ENCODE measurements around the gene CAMK1D. TPM values are rescaled to one million over a fixed set of nuclear protein-coding genes. Genes with fewer than 3 reads are reported as not detected.

The CAMK1D gene
- polyA plus RNA-seq, 1 donor (not counting 4 experiments of a cell fraction or from before 2014, with no cell fraction given) = 0.76 TPM

DNA sequence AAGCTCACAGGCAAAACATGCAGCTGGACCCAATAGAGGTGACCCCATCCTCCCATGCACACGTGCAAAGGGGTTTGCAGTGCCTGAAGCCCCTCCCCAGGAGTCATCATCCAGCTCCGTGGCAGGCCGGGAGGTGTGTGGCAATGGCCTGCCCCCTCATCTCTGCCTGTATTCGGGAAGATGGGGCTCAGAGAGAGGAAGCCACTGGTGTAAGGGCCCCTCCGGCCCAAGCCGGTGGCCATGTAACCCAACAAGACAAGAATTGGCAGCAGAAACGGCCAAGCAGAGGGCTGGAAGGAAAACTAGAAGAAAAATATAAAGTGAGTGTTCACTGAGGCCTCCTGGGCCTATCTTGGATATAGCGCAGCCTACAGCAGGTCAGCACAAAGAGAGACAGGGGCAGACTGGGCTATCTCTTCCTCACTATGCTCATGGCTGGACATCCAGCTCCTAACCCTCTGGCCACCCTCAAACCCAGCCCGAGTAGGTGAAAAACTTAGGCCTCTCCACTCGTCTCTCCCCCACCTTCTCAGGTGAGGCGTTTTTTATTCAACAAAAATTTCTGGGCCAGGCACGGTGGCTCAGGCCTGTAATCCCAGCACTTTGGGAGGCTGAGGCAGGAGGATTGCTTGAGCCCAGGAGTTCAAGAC is 494.1 kb downstream of the CAMK1D start:
- no peaks in the 10 kb centered on the region for H3K9me1 ChIP-seq (ENCODE audit: control insufficient read depth, extremely low read depth, insufficient read depth, low read length)
- no peak overlapping the region for H2AFZ ChIP-seq (ENCODE audit: control insufficient read depth, low read length)
- no peak for TF ChIP-seq EZH2 (IDR thresholded peaks at IDR 0.05; ENCODE audit: low read length)
- TF ChIP-seq, protein P1, sequence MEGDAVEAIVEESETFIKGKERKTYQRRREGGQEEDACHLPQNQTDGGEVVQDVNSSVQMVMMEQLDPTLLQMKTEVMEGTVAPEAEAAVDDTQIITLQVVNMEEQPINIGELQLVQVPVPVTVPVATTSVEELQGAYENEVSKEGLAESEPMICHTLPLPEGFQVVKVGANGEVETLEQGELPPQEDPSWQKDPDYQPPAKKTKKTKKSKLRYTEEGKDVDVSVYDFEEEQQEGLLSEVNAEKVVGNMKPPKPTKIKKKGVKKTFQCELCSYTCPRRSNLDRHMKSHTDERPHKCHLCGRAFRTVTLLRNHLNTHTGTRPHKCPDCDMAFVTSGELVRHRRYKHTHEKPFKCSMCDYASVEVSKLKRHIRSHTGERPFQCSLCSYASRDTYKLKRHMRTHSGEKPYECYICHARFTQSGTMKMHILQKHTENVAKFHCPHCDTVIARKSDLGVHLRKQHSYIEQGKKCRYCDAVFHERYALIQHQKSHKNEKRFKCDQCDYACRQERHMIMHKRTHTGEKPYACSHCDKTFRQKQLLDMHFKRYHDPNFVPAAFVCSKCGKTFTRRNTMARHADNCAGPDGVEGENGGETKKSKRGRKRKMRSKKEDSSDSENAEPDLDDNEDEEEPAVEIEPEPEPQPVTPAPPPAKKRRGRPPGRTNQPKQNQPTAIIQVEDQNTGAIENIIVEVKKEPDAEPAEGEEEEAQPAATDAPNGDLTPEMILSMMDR (optimal IDR thresholded peaks at IDR 0.05 in 1 of 3, IDR thresholded peaks at IDR 0.05 in 1 of 3, conservative IDR thresholded peaks at IDR 0.05 in 1 of 3; ENCODE audit: extremely low read depth in 1 of 3, insufficient read depth in 2 of 3, low read length in 3 of 3) = no peak
- H3K9me3 ChIP-seq (ENCODE audit: control insufficient read depth, low read depth, low read length) = no peaks in the 10 kb centered on the region
- no peaks in the 10 kb centered on the region for H3K27me3 ChIP-seq (ENCODE audit: control insufficient read depth, extremely low read depth, insufficient read depth, low read length)
- no peak overlapping the region for H3K9ac ChIP-seq (ENCODE audit: control insufficient read depth, extremely low read depth, insufficient read depth, low read length)
- no peak overlapping the region for H3K4me2 ChIP-seq (ENCODE audit: control insufficient read depth, extremely low read depth, insufficient read depth, low read depth, low read length)
- H3K4me3 ChIP-seq (ENCODE audit: control insufficient read depth in 2 of 3, extremely low read depth in 1 of 3, insufficient read depth in 2 of 3, low read depth in 1 of 3, low read length in 3 of 3) = no peak overlapping the region
- no peak for DNase-seq (ENCODE audit: low read depth, low spot score)
- H3K79me2 ChIP-seq (ENCODE audit: control insufficient read depth, insufficient read depth, low read length) = no peaks in the 10 kb centered on the region
- dilution Hi-C loops (cut with MboI; ENCODE audit: extremely low pct_ligation_motif_present, low sequenced_read_pairs) = no loop called here
- no peaks in the 10 kb centered on the region for H3K36me3 ChIP-seq (ENCODE audit: control insufficient read depth in 2 of 2, extremely low read depth in 1 of 2, insufficient read depth in 2 of 2, low read length in 2 of 2)
- FAIRE-seq = no peak
- H3K4me1 ChIP-seq (ENCODE audit: control insufficient read depth, extremely low read depth, insufficient read depth, low read length) = peaks cover 13% of the 10 kb centered on the region
- H3K27ac ChIP-seq (ENCODE audit: control insufficient read depth, insufficient read depth, low read length) = no peak overlapping the region
- no peaks in the 10 kb centered on the region for H4K20me1 ChIP-seq (ENCODE audit: control insufficient read depth, extremely low read depth, insufficient read depth, low read length)

DNA sequence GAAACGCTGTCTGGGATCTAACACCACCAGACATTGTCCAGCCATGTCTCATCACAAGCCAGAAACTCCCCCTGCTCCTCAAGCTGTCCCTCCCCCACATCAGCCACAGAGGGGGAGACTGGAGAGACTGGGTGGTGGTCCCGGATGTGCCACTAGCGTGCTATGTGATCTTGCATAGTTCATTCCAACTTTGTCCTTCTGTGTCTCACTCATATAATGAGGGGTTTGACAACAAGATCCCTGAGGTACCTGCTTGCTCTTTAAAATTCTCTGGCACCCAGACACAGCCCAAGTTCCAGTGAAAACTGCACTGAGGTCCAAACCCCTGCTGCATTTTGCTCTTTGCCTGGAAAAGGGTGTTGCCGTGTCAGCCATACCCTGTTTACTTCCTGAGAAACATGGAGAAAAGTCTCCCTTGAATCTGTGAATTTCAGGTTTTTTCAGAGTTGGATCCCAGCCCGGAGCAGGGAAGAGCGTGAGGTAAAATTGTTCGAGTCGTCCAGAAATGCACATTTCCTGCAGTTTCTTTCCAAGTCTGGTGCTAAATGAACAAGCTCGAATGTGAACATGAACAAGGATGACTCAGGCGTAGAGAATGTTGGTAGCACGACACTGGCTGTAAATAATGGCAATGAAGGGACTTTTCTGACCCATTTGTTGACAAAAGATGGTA is 495.6 kb downstream of the CAMK1D start:
- TF ChIP-seq, protein P1 (optimal IDR thresholded peaks at IDR 0.05 in 1 of 3, IDR thresholded peaks at IDR 0.05 in 1 of 3, conservative IDR thresholded peaks at IDR 0.05 in 1 of 3; ENCODE audit: extremely low read depth in 1 of 3, insufficient read depth in 2 of 3, low read length in 3 of 3) = no peak
- TF ChIP-seq EZH2 (IDR thresholded peaks at IDR 0.05; ENCODE audit: low read length) = no peak
- peak; percentile 98 for FAIRE-seq

More for the DNA sequence above, 495.6 kb downstream of the CAMK1D start:
- Histone ChIP-seq H3K27me3 (ENCODE audit: control insufficient read depth, extremely low read depth, insufficient read depth, low read length) (no peaks in the 10 kb centered on the region), H3K4me3 (ENCODE audit: control insufficient read depth in 2 of 3, extremely low read depth in 1 of 3, insufficient read depth in 2 of 3, low read depth in 1 of 3, low read length in 3 of 3) (peak overlapping the region in 2 of 3 experiments; percentile 12 to 26), H3K27ac (ENCODE audit: control insufficient read depth, insufficient read depth, low read length) (peak overlapping the region; percentile 65), H3K79me2 (ENCODE audit: control insufficient read depth, insufficient read depth, low read length) (no peaks in the 10 kb centered on the region), H3K4me2 (ENCODE audit: control insufficient read depth, extremely low read depth, insufficient read depth, low read depth, low read length) (peak overlapping the region; percentile 52), H4K20me1 (ENCODE audit: control insufficient read depth, extremely low read depth, insufficient read depth, low read length) (no peaks in the 10 kb centered on the region), H3K36me3 (ENCODE audit: control insufficient read depth in 2 of 2, extremely low read depth in 1 of 2, insufficient read depth in 2 of 2, low read length in 2 of 2) (no peaks in the 10 kb centered on the region), H3K9ac (ENCODE audit: control insufficient read depth, extremely low read depth, insufficient read depth, low read length) (peak overlapping the region; percentile 45), H3K9me1 (ENCODE audit: control insufficient read depth, extremely low read depth, insufficient read depth, low read length) (no peaks in the 10 kb centered on the region), H3K9me3 (ENCODE audit: control insufficient read depth, low read depth, low read length) (no peaks in the 10 kb centered on the region), H2AFZ (ENCODE audit: control insufficient read depth, low read length) (peak overlapping the region; percentile 83), H3K4me1 (ENCODE audit: control insufficient read depth, extremely low read depth, insufficient read depth, low read length) (peaks cover 27% of the 10 kb centered on the region)
- dilution Hi-C loops (cut with MboI; ENCODE audit: extremely low pct_ligation_motif_present, low sequenced_read_pairs) = no loop called here
- DNase-seq (ENCODE audit: low read depth, low spot score) = no peak

Measured in keratinocyte (primary cell).